IMR-90 (cell line): ENCODE measurements around the gene MTOR.

Experiments used
- CEBPB ChIP-seq: IDR thresholded peaks from 2 replicates; pipeline ENCODE4 v1.6.1; 2012; ENCODE audit warnings: low read depth, low read length, improper control_type of control experiment
- CHD1 ChIP-seq: IDR thresholded peaks from 2 replicates; pipeline ENCODE4 v1.6.1; 2012; ENCODE audit warnings: low read depth, low read length, improper control_type of control experiment
- MAFK ChIP-seq: IDR thresholded peaks from 2 replicates; pipeline ENCODE4 v1.6.1; 2012; ENCODE audit warnings: low read depth, low read length, improper control_type of control experiment
- POLR2A ChIP-seq: IDR thresholded peaks from 2 replicates; pipeline ENCODE4 v1.6.1; 2012; ENCODE audit warnings: mild to moderate bottlenecking, low read depth, low read length
- SMC3 ChIP-seq: fragments of 150-350 bp; IDR thresholded peaks from 2 replicates; pipeline ENCODE4 v1.6.1; 2016; ENCODE audit warnings: low read depth, mild to moderate bottlenecking, antibody characterized with exemption, low read length, moderate library complexity
- TF ChIP-seq, protein P1 (sequence below): conservative IDR thresholded peaks from 2 replicates; pipeline ENCODE4 v1.5.1; 2012; ENCODE audit warnings: mild to moderate bottlenecking, low read depth, low read length, improper control_type of control experiment

DNA sequence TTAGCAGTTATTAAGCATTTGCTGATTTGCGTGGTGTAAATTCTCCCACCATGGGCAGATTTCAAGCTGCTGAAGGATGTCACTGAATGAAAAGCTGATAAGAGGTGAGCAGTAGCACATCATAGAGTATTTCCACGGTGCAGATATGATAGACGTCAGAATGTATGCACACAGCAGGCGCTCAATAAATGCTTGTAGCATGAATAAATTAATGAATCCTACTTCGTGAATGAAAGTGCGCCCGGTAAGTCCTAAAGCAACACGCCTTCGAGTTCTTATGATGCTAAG, 10.1 kb upstream of the MTOR start:
- TF ChIP-seq MAFK (no peak), POLR2A (no peak), SMC3 (no peak), CHD1 (no peak), CEBPB (no peak)
- TF ChIP-seq, protein P1, sequence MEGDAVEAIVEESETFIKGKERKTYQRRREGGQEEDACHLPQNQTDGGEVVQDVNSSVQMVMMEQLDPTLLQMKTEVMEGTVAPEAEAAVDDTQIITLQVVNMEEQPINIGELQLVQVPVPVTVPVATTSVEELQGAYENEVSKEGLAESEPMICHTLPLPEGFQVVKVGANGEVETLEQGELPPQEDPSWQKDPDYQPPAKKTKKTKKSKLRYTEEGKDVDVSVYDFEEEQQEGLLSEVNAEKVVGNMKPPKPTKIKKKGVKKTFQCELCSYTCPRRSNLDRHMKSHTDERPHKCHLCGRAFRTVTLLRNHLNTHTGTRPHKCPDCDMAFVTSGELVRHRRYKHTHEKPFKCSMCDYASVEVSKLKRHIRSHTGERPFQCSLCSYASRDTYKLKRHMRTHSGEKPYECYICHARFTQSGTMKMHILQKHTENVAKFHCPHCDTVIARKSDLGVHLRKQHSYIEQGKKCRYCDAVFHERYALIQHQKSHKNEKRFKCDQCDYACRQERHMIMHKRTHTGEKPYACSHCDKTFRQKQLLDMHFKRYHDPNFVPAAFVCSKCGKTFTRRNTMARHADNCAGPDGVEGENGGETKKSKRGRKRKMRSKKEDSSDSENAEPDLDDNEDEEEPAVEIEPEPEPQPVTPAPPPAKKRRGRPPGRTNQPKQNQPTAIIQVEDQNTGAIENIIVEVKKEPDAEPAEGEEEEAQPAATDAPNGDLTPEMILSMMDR = no peak
